NCI-H748 treated with DMSO at 0.1 percent for 48 hours (cell line): Measurements from ENCODE around the gene NFATC1.

Experiments
- DNase-seq: peaks from one replicate; lab custom pipeline; 2025; lab: John Stamatoyannopoulos, UW

The NFATC1 gene

GRCh38 chr18:79441420-79441819, 45.7 kb downstream of the NFATC1 start:
- no peak for DNase-seq

DNA sequence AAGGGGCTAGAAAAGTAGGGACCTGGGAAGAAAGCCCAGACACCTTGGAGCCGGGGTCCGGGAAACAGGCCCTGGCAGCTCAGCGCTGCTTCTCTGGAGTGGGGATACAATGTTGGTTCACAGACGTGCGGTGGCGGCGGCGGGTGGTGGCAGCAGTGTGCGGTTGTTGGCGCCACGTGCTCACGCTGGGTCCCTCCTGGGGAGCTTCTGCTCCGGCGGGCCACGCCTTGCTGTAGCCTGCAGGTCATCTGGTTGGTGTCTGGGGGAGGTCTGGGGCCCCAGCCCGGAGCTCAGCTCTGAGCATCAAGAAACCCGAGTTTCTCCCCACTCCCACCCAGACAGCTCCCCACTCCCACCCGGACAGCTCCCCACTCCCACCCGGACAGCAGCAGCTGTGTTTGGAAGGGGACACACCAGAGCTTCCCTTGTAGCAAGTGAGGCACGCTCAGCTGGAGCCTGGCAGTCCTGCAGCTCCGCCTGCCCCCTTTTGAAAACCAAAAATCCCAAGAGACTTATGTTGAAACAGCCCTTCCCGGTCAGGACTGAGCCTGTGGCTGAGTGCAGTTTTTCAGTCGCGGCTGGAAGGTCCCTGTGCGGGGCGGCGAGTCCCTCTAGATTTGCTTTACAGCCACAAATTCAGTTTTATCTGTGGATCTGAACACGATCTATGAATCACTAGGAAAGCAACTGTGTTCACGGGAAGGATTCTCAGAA, 46.9 kb downstream of the NFATC1 start:
- no peak for DNase-seq

DNA sequence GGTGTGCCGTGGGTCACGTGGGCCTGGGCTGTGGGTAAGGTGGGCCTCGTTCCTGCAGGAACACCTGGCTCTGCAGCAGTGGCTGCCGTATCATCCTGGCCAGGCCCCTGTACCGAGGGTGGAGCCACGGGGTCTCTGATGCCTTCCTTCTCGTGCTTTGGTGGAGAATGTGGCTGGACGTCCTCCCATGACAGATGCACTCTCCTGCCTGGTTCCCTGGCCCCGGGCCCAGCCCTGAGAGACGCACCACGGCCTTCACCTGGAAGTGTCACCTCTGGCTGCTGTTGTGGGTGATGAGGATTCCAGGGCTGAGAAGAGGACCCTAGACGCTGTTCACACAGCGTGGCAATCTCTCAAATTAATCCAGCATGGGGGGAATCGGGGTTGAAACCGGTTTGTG, 49.5 kb downstream of the NFATC1 start:
- DNase-seq = no peak

DNA sequence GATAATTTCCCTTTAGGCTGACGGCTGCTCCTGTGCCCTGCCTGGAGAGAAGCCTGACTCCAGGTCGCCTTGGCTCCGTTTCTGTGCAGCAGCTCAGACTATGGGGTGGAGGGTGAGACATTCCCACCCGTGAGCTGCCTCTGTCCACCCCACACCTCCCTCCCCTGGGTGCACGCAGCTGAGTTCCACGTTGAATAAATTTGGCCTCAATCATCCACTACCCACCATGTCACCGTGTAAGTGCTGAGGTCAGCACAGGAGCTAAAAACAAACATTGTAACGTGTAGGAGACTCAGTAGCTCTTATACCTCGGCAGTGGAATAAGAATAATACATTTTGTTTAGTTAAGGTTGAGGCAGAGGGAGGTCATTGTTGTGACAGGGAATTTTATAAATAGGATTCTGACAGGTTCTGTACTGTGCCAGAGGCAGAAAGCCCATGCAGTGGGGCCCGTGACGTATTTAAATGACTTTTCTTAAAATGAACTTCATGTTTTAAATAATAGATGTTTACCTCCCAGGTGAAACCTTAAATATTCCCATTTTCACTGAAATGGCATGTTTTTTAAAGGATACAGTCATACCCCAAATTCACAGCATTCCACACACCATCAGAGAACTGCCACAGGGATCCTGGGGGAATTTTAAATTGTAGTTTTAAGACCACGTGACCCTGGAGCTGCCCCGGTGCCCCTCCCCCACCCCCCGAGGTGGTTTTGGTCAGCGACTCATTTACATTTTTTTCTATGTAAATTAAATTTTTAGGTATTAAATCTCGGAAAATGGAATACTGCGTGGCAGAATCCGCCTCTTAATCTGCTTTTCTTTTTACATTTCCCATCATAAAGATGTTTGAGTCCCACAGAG, 50.2 kb downstream of the NFATC1 start:
- DNase-seq = no peak

DNA sequence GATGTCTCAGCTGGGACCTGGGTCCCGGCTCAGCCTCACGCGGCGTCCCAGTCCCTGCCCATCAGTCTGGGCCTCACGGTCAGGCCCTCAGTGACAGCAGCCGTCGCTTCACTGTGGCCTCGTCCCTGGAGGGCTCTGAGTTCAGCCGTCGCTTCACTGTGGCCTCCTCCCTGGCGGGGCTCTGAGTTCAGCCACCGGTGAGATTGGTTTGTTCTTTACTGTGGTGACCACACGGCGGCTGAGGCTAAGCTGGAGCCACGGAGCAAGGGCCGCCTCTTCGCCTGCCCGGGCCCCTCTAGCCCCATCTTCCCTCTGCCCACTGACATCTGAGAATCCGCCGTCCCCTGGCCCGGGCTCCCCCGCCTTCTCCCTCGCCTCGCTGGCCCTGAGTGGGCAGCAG, 51.2 kb downstream of the NFATC1 start:
- no peak for DNase-seq

DNA sequence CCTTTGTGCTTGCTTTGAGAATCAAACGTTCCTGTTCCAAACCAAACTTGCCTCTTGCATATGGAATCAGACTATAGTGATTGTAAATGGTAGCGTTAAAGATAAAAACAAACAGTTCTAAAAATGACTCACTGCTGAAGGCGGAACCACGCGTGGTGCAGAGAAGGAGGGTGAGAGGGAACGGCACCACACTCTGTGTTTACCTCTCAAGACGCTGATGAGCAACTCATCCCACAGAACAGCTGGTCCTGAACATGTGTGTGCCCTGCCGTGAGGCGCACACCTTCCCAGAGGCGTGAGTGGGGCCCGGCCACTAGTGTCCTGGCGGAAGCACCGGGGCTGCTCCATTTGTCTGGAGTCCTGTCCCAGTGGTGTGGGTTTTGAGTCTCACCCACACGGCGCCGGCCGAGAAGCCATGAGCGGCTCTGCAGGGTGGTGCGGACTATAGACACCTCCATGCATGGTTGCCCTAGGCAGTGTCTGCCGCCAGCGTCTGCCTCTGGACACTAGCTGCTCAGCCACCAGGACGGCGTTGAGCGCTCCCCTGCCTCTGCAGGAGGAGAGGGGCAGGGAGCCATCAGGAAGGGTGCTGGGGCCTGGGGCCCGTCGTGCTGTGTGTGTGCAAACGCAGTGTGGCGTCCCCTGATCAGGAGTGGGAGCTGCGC, 52.1 kb downstream of the NFATC1 start:
- DNase-seq = no peak

- no peak for DNase-seq
Observed at GRCh38 chr18:79448621-79449020, 52.9 kb downstream of the NFATC1 start.

DNA sequence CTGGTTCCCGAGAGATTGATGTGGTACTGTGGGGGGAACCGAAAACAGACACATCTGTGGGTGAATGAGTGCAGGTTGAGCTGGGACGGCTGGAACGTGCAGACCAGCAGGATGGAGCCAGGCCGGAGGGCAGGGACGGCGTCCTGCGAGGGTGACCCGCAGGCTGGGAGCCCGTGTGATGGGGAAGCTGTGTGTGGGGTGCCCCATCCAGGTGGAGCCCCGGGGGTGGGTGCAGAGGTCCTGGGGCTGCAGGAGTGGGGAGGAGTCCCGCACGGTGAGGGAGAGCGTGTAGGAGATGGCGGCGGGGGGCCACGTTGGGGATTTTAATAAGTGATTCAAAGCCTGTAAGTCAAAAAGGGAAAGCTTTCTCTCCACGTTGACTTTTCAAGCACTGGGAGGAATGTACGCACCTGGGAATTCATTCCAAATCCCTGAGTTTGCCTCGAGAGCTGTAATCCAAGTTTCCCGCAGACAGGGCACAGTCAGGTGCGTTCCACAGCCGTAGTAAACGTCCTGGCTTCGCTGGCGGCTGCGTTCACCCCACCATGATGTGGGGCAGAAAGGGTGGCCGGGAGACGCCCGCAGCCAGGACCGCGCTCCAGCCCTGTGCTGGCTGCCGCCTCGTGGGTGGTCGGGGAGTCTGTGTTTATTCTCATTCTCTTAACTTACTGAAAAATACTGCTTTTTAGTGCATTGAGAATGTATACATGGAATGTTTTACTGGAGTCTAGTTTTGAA, 54.0 kb downstream of the NFATC1 start:
- DNase-seq = no peak

GRCh38 chr18:79450289-79451080, 54.8 kb downstream of the NFATC1 start:
- DNase-seq = no peak

GRCh38 chr18:79451237-79452125, 55.8 kb downstream of the NFATC1 start:
- DNase-seq = no peak

GRCh38 chr18:79452190-79452990, 56.7 kb downstream of the NFATC1 start:
- no peak for DNase-seq

DNA sequence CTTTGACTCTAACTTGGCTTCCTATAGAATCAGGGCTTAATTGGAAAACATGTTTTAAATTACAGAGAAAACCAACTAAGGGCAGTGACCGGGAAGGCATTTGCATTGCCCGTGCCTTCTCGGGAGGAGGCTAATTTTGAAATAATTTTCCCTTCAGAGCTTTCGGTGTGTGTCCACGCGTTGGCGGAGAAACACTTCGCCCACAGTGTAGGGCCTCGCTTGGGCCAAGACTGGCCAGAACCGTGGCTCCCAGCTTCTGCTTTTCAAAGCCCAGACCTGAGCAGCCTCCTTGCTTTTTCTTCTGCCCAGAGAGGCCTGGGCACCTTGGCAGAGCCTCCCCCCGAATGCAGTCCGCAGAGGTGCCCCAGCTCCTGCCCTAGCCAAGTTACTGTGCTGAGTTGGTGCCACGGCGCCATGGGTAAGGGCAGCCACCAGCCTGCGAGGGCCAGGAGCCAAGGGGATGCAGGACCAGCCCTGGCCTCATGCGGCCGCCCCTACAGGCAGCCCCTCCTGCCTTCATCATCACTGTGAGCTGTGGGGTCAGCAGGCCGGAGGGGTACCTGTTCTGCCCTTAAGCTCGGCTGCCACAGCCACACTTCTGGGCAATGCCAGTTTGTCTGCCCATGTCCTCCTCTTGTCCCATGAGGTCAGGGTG, 57.4 kb downstream of the NFATC1 start:
- DNase-seq = no peak

DNA sequence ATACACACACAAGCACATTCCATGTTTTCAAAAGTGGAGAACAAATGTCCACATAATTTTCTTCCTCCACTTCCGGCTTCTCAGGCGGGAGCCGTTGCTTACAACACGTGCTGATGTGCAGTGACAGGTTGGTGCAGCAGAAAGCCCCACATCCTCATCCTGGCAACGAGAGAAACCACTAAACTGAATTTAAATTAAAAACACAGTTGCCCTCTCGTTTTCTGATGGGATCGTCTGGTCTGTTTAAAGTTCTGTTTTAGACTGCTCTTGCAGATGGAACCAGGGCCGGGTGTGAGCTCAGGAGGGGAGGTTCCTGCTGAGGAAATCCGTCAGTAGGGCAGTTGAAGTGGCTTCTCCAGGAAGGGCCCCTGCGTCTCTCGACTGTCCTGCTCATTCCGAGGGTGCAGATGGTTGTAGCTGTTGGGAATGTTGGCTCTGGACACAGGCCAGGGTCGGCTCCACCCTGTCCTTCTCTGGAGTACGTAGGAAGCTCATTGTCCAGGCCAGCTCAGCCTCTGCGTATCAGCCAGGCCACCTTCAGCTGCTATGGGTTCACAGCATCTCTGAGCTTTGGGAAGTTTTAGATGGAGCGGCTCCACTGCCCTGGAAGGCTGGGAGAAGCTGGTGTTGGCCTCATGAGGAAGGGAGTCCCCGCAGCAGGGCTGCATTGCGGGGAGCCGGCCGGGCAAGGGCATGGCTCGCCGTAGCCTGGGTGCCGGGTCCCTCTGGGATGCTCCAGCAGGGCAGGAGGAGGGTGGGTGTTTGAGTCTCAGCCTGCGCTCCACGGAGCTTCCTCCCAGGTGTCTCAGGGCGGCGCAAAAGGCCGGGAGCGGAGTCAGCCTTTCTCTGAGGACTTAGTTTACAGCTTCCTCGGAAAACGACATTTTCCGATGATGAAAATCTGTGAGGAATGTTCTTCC, 58.3 kb downstream of the NFATC1 start:
- DNase-seq = no peak

GRCh38 chr18:79455261-79455660, 59.5 kb downstream of the NFATC1 start:
- no peak for DNase-seq

GRCh38 chr18:79456105-79456980, 60.6 kb downstream of the NFATC1 start:
- DNase-seq = no peak

DNA sequence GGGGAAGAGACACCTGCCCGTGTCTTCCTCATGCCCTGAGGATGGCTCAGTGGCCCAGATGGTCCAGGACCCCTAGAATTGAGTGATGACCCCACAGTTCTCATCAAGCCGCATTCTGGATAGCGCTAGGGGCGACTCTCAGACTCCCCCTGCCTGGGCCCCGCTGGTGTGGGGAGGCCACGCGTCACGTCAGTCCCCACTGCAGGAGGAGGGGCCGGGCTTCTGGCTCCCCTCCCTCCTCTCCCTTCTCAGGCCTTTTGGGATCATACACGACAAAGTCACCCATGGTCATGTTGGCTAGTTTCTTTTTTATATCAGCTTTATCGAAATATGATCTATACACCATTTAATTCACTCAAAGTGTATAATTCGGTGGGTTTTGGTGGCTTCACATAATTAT, 61.5 kb downstream of the NFATC1 start:
- DNase-seq = no peak

GRCh38 chr18:79457652-79458051, 61.9 kb downstream of the NFATC1 start:
- DNase-seq = no peak
